ENCODE results near the gene KLHL29.
A peak's percentile ranks its signal among the peaks of the same experiment; 100 is the strongest.
"Not testable (repeated sequence)": the region's sequence is repeated elsewhere in the genome, so short reads cannot be mapped to it uniquely, and the experiment has no call there.

The KLHL29 gene

GRCh38 chr2:23384551-23385343, at the start of gene KLHL29:
TSS of gene KLHL29 (plus strand) at chr2:23385179. CDS start at chr2:23562197, 177,018 bp downstream.
- DNase-seq (ENCODE audit: low spot score): peak; percentile 80

- no peak for DNase-seq (ENCODE audit: low spot score)
Measured at GRCh38 chr2:23335550-23335949, 49.4 kb upstream of the KLHL29 start.

GRCh38 chr2:23342075-23342474, 42.9 kb upstream of the KLHL29 start:
- DNase-seq (ENCODE audit: low spot score): no peak

GRCh38 chr2:23346029-23346428, 39.0 kb upstream of the KLHL29 start:
- DNase-seq (ENCODE audit: low spot score): no peak

GRCh38 chr2:23346781-23347180, 38.2 kb upstream of the KLHL29 start:
- no peak for DNase-seq (ENCODE audit: low spot score)

GRCh38 chr2:23347471-23348092, 37.4 kb upstream of the KLHL29 start:
- DNase-seq (ENCODE audit: low spot score): no peak

GRCh38 chr2:23348093-23348481, 36.9 kb upstream of the KLHL29 start:
- not testable (repeated sequence) for DNase-seq (ENCODE audit: low spot score)

- no peak for DNase-seq (ENCODE audit: low spot score)
Measured at GRCh38 chr2:23349508-23349907, 35.5 kb upstream of the KLHL29 start.

GRCh38 chr2:23350041-23350791, 34.8 kb upstream of the KLHL29 start:
- DNase-seq (ENCODE audit: low spot score): no peak

- no peak for DNase-seq (ENCODE audit: low spot score)
Measured at GRCh38 chr2:23350792-23351355, 34.1 kb upstream of the KLHL29 start.

GRCh38 chr2:23351388-23352141, 33.4 kb upstream of the KLHL29 start:
- DNase-seq (ENCODE audit: low spot score): peak; percentile 87

GRCh38 chr2:23354554-23354953, 30.4 kb upstream of the KLHL29 start:
- no peak for DNase-seq (ENCODE audit: low spot score)

GRCh38 chr2:23355001-23355400, 30.0 kb upstream of the KLHL29 start:
- no peak for DNase-seq (ENCODE audit: low spot score)

- DNase-seq (ENCODE audit: low spot score): no peak
Measured at GRCh38 chr2:23356711-23357110, 28.3 kb upstream of the KLHL29 start.

GRCh38 chr2:23359631-23360567, 25.1 kb upstream of the KLHL29 start:
- no peak for DNase-seq (ENCODE audit: low spot score)

- no peak for DNase-seq (ENCODE audit: low spot score)
Measured at GRCh38 chr2:23360571-23361125, 24.3 kb upstream of the KLHL29 start.

GRCh38 chr2:23361152-23361551, 23.8 kb upstream of the KLHL29 start:
- DNase-seq (ENCODE audit: low spot score): no peak

GRCh38 chr2:23363268-23363667, 21.7 kb upstream of the KLHL29 start:
- no peak for DNase-seq (ENCODE audit: low spot score)

- DNase-seq (ENCODE audit: low spot score): no peak
Measured at GRCh38 chr2:23363831-23364230, 21.1 kb upstream of the KLHL29 start.

- DNase-seq (ENCODE audit: low spot score): no peak
Measured at GRCh38 chr2:23366720-23367119, 18.3 kb upstream of the KLHL29 start.
